ENCODE data around the gene KLF18. TPM values are rescaled to one million over a fixed set of nuclear protein-coding genes. Genes with fewer than 3 reads are reported as not detected.

KLF18 gene
- total and polyA plus RNA-seq, 8 donors: not detected

GRCh38 chr1:44158871-44159270 lies 17.4 kb upstream of the KLF18 start:
- H3K9me3 ChIP-seq: peaks cover 0 to 3% of the 10 kb centered on the region in 2 donors
- intact Hi-C loops (cut with DNase I): no loop called here
- DNase-seq: no peak
- no peak overlapping the region for H3K4me3 ChIP-seq
- TF ChIP-seq CTCF (IDR thresholded peaks at IDR 0.05): no peak
- H3K4me1 ChIP-seq: no peaks in the 10 kb centered on the region
- no peak overlapping the region for H3K27ac ChIP-seq
- no peaks in the 10 kb centered on the region for H3K27me3 ChIP-seq
- H3K36me3 ChIP-seq: no peaks in the 10 kb centered on the region
- no peak for ATAC-seq

DNA sequence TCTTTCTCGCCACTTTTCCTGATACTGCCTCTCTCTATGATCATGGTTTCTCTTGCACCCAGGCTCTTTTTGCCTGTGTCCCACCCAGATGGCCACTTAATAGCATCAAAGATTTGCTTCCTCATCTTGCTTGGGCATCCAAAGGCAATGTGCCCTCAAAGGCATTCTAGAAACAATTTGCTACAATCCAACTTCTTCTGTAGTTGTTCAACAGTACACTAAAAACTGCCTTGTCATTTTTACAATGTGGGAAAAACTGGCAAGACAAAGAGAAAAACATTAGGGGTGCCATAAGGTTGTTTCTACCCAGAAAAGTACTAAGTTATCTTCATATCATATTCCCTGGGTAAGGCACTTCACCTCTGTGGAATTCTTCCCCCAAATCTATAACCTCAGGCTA lies 16.5 kb upstream of the KLF18 start:
- no peaks in the 10 kb centered on the region for H3K36me3 ChIP-seq
- H3K27ac ChIP-seq: no peak overlapping the region
- DNase-seq (no peak), ATAC-seq (no peak)
- H3K9me3 ChIP-seq: peaks cover 0 to 3% of the 10 kb centered on the region in 2 donors
- H3K4me1 ChIP-seq: no peaks in the 10 kb centered on the region
- intact Hi-C loops (cut with DNase I): no loop called here
- no peak overlapping the region for H3K4me3 ChIP-seq
- no peaks in the 10 kb centered on the region for H3K27me3 ChIP-seq
- TF ChIP-seq CTCF (IDR thresholded peaks at IDR 0.05): no peak

GRCh38 chr1:44154049-44154448 lies 12.6 kb upstream of the KLF18 start:
- no peak for TF ChIP-seq CTCF (IDR thresholded peaks at IDR 0.05)
- Histone ChIP-seq H3K36me3 (no peaks in the 10 kb centered on the region), H3K4me3 (no peak overlapping the region), H3K27me3 (peaks cover 0 to 17% of the 10 kb centered on the region in 2 donors), H3K9me3 (no peaks in the 10 kb centered on the region), H3K4me1 (no peaks in the 10 kb centered on the region), H3K27ac (no peak overlapping the region)
- intact Hi-C loops (cut with DNase I): no loop called here
- DNase-seq (no peak), ATAC-seq (no peak)

DNA sequence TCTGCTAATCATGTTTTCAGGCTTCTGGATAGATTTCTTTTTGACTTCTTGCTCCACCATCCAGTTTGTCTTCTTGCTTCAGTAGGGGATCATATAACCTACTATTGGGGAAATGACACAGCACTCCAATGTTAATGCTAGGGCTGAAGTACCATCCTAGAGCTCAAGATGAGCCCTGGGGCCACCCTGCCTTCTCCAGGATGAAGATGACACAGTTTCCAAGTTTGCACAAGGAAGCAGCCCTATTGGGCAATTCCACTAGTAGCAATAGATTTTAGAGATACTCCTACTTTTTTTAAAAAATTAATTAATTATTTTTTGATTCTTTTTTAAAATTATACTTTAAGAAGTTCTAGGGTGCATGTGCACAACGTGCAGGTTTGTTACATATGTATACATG lies 11.3 kb upstream of the KLF18 start:
- intact Hi-C loops (cut with DNase I): no loop called here
- Histone ChIP-seq H3K9me3 (no peaks in the 10 kb centered on the region), H3K4me3 (no peak overlapping the region), H3K27ac (no peak overlapping the region), H3K36me3 (no peaks in the 10 kb centered on the region), H3K4me1 (no peaks in the 10 kb centered on the region), H3K27me3 (peaks cover 0 to 17% of the 10 kb centered on the region in 2 donors)
- ATAC-seq (no peak), DNase-seq (no peak)
- TF ChIP-seq CTCF (IDR thresholded peaks at IDR 0.05): no peak

DNA sequence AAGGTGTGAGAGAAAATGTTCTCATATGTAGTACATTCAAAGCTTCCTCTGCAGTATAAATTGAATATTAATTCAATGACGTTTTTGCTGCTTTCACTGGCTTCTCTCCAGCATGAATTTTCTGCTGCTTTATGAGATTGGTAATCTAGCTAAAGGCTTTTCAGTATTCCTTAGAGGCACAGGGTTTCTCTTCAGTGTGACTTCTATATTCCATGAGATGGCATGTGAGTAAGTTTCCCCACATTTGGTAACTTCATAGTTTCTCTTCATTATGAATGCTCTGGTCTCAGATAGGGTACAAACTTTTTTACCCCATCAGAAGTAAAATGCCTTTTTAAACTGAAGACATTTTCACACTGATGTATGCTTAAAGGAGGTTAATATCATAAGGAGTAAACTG lies 10.4 kb upstream of the KLF18 start:
- peaks cover 0 to 17% of the 10 kb centered on the region in 2 donors for H3K27me3 ChIP-seq
- no peaks in the 10 kb centered on the region for H3K4me1 ChIP-seq
- no peaks in the 10 kb centered on the region for H3K36me3 ChIP-seq
- no peak overlapping the region for H3K27ac ChIP-seq
- TF ChIP-seq CTCF (IDR thresholded peaks at IDR 0.05): no peak
- DNase-seq (no peak), ATAC-seq (no peak)
- intact Hi-C loops (cut with DNase I): no loop called here
- H3K4me3 ChIP-seq: no peak overlapping the region
- no peaks in the 10 kb centered on the region for H3K9me3 ChIP-seq
